Suprapubic skin (tissue), 4 donors: ENCODE data around the gene MAP3K1. TPM values are rescaled to one million over a fixed set of nuclear protein-coding genes. Genes with fewer than 3 reads are reported as not detected.

Experiments
- DNase-seq, 2 donors: peaks; one replicate each; pipeline ENCODE4 v3.0.0-alpha.2; 2019; ENCODE audit warnings: low spot score in 2 of 2
- H3K27ac ChIP-seq: fragments of 200-600 bp; sonication (generic); one replicate; pipeline ENCODE4 v1.5.1; 2019
- H3K27me3 ChIP-seq: fragments of 200-600 bp; sonication (generic); one replicate; pipeline ENCODE4 v1.5.1; 2019
- H3K36me3 ChIP-seq: fragments of 200-600 bp; sonication (generic); one replicate; pipeline ENCODE4 v1.5.1; 2019
- H3K4me1 ChIP-seq: fragments of 200-600 bp; sonication (generic); one replicate; pipeline ENCODE4 v1.5.1; 2019
- H3K4me3 ChIP-seq: fragments of 200-600 bp; sonication (generic); one replicate; pipeline ENCODE4 v1.5.1; 2019; ENCODE audit warnings: mild to moderate bottlenecking
- H3K9me3 ChIP-seq: fragments of 200-600 bp; sonication (generic); one replicate; pipeline ENCODE4 v1.5.1; 2019
- EP300 ChIP-seq: sonication (generic); formaldehyde crosslinking; IDR thresholded peaks from one replicate; pipeline ENCODE4 v1.6.1; 2017; ENCODE audit warnings: antibody characterized with exemption
- POLR2A ChIP-seq, 2 donors: fragments of 450-650 bp; IDR thresholded peaks; one replicate each; pipeline ENCODE4 v1.6.1; 2017; ENCODE audit warnings: antibody characterized with exemption in 2 of 2, mild to moderate bottlenecking in 2 of 2, moderate library complexity in 2 of 2
- POLR2AphosphoS5 ChIP-seq, 3 donors: sonication (generic); formaldehyde crosslinking; IDR thresholded peaks; one replicate each; pipeline ENCODE4 v1.6.1; 2017; ENCODE audit warnings: antibody characterized with exemption in 3 of 3
- WGBS: methylation state at CpG from one replicate; pipeline ENCODE4 v1.1.5; 2018; 5-methylcytosine and 5-hydroxymethylcytosine counted together
- total RNA-seq, 4 donors: library from RNA; depleted of rRNA; stranded (reverse); fragments of >200 nt; gene quantifications; one replicate each; pipeline ENCODE4 v1.1.0, GENCODE V29; 2016
- TF ChIP-seq, protein P1 (sequence below), 2 donors: fragments of 200-600 bp in 1 of 2; fragments of 450-650 bp in 1 of 2; sonication (generic) in 1 of 2; IDR thresholded peaks; one replicate each; pipeline ENCODE4 v1.5.1; 2016 to 2019; ENCODE audit warnings: antibody characterized with exemption in 2 of 2, mild to moderate bottlenecking in 1 of 2, moderate library complexity in 1 of 2

MAP3K1 gene
- total RNA-seq, 4 donors from 2014 or later: 48.4 to 89.2 (median 61.1) TPM

DNA sequence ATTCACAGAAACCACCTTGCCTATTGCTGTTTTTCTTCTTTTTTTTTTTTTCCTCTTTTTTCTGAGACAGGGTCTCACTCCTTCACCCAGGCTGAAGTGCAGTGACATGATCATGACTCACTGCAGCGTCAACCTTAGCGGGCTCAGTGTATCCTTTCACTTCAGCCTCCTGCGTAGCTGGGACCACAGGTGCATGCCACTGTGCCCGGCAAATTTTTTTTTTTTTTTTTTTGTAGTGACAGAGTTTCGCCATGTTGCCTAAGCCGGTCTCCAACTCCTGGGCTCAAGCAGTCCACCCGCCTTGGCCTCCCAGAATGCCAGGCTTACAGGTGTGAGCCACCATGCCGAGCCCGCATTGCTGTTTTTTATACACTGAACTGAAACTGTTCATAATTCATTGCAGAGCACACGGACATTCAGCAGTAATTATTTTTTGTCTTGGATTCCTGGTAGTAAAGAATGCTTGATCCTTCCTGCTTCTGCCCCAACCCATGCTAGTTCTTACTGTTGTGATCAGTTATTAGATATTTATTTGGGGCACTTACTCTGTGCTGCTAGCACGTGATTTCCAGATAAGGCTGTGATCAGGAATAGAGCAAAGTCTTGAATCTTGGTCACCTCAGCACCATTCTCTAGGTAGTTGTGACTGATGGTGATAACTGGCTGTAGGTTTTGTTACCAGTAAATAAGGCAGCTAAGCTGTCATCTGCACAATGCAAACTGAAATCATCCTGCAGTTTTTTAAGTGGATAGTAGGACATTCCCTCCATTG, 14.0 kb downstream of the MAP3K1 start:
- peak overlapping the region; percentile 1 for H3K27ac ChIP-seq
- H3K27me3 ChIP-seq: no peaks in the 10 kb centered on the region
- H3K36me3 ChIP-seq: no peaks in the 10 kb centered on the region
- peaks cover 84% of the 10 kb centered on the region for H3K4me1 ChIP-seq
- no peak overlapping the region for H3K4me3 ChIP-seq
- no peaks in the 10 kb centered on the region for H3K9me3 ChIP-seq
- no peak for DNase-seq
- no peak for TF ChIP-seq POLR2AphosphoS5 (IDR thresholded peaks at IDR 0.05)
- no peak for TF ChIP-seq EP300
- no peak for TF ChIP-seq POLR2A (IDR thresholded peaks at IDR 0.05)
- TF ChIP-seq, protein P1, sequence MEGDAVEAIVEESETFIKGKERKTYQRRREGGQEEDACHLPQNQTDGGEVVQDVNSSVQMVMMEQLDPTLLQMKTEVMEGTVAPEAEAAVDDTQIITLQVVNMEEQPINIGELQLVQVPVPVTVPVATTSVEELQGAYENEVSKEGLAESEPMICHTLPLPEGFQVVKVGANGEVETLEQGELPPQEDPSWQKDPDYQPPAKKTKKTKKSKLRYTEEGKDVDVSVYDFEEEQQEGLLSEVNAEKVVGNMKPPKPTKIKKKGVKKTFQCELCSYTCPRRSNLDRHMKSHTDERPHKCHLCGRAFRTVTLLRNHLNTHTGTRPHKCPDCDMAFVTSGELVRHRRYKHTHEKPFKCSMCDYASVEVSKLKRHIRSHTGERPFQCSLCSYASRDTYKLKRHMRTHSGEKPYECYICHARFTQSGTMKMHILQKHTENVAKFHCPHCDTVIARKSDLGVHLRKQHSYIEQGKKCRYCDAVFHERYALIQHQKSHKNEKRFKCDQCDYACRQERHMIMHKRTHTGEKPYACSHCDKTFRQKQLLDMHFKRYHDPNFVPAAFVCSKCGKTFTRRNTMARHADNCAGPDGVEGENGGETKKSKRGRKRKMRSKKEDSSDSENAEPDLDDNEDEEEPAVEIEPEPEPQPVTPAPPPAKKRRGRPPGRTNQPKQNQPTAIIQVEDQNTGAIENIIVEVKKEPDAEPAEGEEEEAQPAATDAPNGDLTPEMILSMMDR (IDR thresholded peaks at IDR 0.05): no peak
- 71% methylated on average over 11 of the region's 11 CpGs for WGBS

DNA sequence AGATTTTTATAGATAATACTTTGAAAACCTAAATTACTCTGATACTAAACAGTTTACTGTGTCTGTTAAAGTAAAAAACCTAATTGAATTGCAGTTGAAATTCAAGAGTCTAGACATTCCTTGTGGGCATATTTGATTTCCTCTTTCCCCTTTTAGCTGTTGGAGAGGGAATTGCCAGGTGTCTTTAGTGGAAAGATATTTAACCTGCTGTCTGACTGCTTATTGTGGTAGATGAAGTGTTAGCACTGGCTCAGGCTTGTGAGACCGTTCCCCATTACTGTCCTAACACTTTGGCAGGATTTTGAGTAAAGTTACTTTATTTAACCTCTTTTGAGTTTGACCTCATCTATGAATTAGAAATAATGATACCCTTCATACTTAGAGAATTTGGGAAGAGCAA, 16.4 kb downstream of the MAP3K1 start:
- Histone ChIP-seq H3K27me3 (no peaks in the 10 kb centered on the region), H3K4me3 (no peak overlapping the region), H3K36me3 (no peaks in the 10 kb centered on the region), H3K27ac (no peak overlapping the region), H3K9me3 (no peaks in the 10 kb centered on the region), H3K4me1 (peaks cover 79% of the 10 kb centered on the region)
- 14% methylated on average over 1 of the region's 1 CpG for WGBS
- DNase-seq: no peak
- TF ChIP-seq, protein P1 (IDR thresholded peaks at IDR 0.05): no peak
- TF ChIP-seq POLR2A (IDR thresholded peaks at IDR 0.05) (no peak), POLR2AphosphoS5 (IDR thresholded peaks at IDR 0.05) (no peak), EP300 (no peak)

DNA sequence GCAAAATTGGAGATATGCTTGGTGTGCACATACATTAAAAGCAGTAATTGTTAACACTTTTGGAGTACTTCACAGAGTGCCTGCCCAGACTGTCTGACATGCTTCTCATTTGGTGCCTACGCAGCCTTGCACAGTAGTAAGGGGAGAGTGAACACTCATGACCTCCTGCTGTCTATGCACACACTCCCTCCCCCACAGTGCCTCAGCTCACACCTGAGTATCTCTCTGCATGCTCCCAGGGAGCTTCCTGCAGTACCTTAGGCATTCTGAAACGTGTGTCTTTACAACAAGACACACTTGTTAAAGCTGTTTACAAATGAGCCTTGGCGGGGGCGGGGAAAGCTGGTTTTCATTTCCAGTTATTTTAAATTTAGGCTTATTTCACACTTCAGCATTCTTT, 18.0 kb downstream of the MAP3K1 start:
- Histone ChIP-seq H3K9me3 (no peaks in the 10 kb centered on the region), H3K4me1 (peaks cover 79% of the 10 kb centered on the region), H3K36me3 (no peaks in the 10 kb centered on the region), H3K4me3 (no peak overlapping the region), H3K27ac (no peak overlapping the region), H3K27me3 (no peaks in the 10 kb centered on the region)
- TF ChIP-seq, protein P1 (IDR thresholded peaks at IDR 0.05): no peak
- no peak for TF ChIP-seq POLR2A (IDR thresholded peaks at IDR 0.05)
- no peak for TF ChIP-seq EP300
- TF ChIP-seq POLR2AphosphoS5 (IDR thresholded peaks at IDR 0.05): no peak
- WGBS: 64% methylated on average over 4 of the region's 4 CpGs
- DNase-seq: no peak

DNA sequence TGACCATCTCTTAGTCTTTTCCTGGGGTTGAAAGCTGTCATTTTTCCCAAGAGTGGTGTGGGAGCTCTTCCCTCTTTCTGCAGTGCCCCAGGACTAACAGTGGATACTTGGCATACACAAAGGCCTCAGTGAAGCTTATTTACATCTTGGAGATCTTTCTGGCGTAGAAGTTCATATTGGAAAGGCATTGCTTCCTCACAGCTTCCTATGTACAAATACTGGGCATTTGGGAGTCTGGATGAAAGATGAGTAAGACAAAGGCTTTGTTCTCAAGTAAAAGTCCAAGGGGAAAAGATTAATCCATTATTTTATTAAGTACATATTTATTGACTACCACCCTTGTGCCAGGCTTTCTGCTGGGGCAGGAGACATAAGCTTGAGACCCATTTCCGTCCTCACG, 22.0 kb downstream of the MAP3K1 start:
- DNase-seq: no peak
- Histone ChIP-seq H3K4me1 (peaks cover 65% of the 10 kb centered on the region), H3K27me3 (no peaks in the 10 kb centered on the region), H3K27ac (peak overlapping the region; percentile 22), H3K9me3 (no peaks in the 10 kb centered on the region), H3K36me3 (no peaks in the 10 kb centered on the region), H3K4me3 (no peak overlapping the region)
- WGBS: 75% methylated on average over 3 of the region's 3 CpGs
- no peak for TF ChIP-seq EP300
- TF ChIP-seq, protein P1 (IDR thresholded peaks at IDR 0.05): no peak
- TF ChIP-seq POLR2A (IDR thresholded peaks at IDR 0.05): no peak
- no peak for TF ChIP-seq POLR2AphosphoS5 (IDR thresholded peaks at IDR 0.05)

DNA sequence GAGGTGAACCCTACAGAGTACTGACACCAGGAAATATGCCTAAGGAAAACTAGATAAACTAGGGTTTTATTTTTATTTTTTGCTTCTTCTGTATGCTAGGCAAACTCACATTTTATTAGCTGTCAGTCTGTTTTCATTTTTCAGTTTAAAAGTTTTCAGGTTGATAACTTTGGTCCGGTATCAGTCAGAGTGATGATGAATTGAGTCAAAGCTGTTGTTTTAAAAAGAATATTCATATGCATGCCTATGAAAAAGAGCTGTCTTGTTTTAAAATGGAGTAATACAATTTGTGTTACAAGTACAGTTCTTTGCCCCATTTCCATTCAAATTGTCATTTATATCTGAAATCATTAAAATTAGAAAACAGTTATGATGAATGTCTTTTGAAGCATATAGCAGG, 22.6 kb downstream of the MAP3K1 start:
- TF ChIP-seq, protein P1 (IDR thresholded peaks at IDR 0.05): no peak
- TF ChIP-seq POLR2A (IDR thresholded peaks at IDR 0.05) (no peak), POLR2AphosphoS5 (IDR thresholded peaks at IDR 0.05) (no peak), EP300 (no peak)
- H3K27ac ChIP-seq: no peak overlapping the region
- whole genome bisulfite sequencing: 72% methylated on average over 1 of the region's 1 CpG

More for the DNA sequence above, 22.6 kb downstream of the MAP3K1 start:
- H3K27me3 ChIP-seq: no peaks in the 10 kb centered on the region
- H3K4me3 ChIP-seq: no peak overlapping the region
- DNase-seq: no peak
- H3K9me3 ChIP-seq: no peaks in the 10 kb centered on the region
- H3K36me3 ChIP-seq: no peaks in the 10 kb centered on the region
- peaks cover 67% of the 10 kb centered on the region for H3K4me1 ChIP-seq
